IgD-negative memory B cell (primary cell): ENCODE measurements around the gene MYL5. TPM values are rescaled to one million over a fixed set of nuclear protein-coding genes. Genes with fewer than 3 reads are reported as not detected.

Experiments
- H3K27ac Mint-ChIP-seq, 3 donors: one replicate each; pipeline ENCODE4 v1.8.0; 2020 to 2022; ENCODE audit warnings: mild to moderate bottlenecking in 3 of 3, mixed read lengths in 3 of 3, moderate library complexity in 1 of 3
- H3K27me3 Mint-ChIP-seq: one replicate; pipeline ENCODE4 v1.8.0; 2021; ENCODE audit warnings: mixed read lengths
- H3K36me3 Mint-ChIP-seq: one replicate; pipeline ENCODE4 v1.8.0; 2020; ENCODE audit warnings: mild to moderate bottlenecking, mixed read lengths
- H3K4me1 Mint-ChIP-seq, 3 donors: one replicate each; pipeline ENCODE4 v1.8.0; 2020 to 2022; ENCODE audit warnings: mixed read lengths in 3 of 3, mild to moderate bottlenecking in 1 of 3
- H3K4me3 Mint-ChIP-seq, 4 donors: one replicate each; pipeline ENCODE4 v1.8.0; 2020 to 2022; ENCODE audit warnings: mild to moderate bottlenecking in 4 of 4, mixed read lengths in 4 of 4, moderate library complexity in 3 of 4
- H3K9me3 Mint-ChIP-seq, 3 donors: one replicate each; pipeline ENCODE4 v1.8.0; 2020 to 2021; ENCODE audit warnings: mixed read lengths in 3 of 3, mild to moderate bottlenecking in 1 of 3
- polyA plus RNA-seq: library from polyadenylated mRNA; unstranded; fragments of 300-500 nt; fragmentation: Illumina TruSeq; gene quantifications from one replicate; pipeline ENCODE4 v1.2.3, GENCODE V29; 2021

MYL5 gene
- polyA plus RNA-seq, 1 donor from 2014 or later, result 8.3 TPM

DNA sequence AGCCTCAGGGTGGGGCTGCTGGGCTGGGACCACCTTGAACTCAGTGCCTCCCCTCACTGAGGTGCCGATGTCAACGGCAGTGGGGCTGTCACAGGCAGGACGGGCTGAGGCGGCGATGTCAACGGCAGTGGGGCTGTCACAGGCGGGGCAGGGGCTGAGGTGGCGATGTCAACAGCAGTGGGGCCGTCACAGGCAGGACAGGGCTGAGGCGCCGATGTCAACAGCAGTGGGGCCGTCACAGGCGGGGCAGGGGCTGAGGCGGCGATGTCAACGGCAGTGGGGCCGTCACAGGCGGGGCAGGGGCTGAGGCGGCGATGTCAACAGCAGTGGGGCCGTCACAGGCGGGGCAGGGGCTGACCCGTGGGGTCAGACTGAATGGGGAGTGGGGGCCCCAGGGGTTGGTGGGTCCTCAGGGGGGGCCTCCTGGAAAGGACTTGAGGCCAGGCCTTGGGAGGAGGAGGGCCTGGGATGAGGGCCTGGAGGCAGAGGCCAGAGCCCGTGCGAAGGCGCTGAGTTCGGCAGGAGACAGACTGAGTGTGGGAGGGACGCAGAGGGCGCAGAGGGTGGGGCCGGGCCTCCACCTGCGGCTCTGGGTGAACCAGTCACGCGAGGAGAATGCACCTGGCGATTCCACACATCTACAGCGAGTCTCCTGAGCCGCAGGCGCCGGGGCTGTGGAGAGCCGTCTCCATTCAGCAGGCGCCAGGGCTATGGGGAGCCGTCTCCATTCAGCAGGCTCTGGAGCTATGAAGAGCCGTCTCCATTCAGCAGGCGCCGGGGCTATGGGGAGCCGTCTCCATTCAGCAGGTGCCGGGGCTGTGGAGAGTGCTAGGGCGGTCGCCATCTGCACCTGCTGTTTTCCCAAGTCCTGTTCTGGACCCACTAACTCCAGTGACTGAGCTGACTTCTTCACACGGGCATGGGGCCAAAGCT lies 23.1 kb upstream of the MYL5 start:
- H3K27ac Mint-ChIP-seq, result peak overlapping the region in 1 of 3 donors; percentile 53
- H3K9me3 Mint-ChIP-seq, result no peaks in the 10 kb centered on the region
- H3K4me3 Mint-ChIP-seq, result no peak overlapping the region
- H3K27me3 Mint-ChIP-seq, result peaks cover 6% of the 10 kb centered on the region
- H3K36me3 Mint-ChIP-seq, result peaks cover 2% of the 10 kb centered on the region
- no peaks in the 10 kb centered on the region for H3K4me1 Mint-ChIP-seq

DNA sequence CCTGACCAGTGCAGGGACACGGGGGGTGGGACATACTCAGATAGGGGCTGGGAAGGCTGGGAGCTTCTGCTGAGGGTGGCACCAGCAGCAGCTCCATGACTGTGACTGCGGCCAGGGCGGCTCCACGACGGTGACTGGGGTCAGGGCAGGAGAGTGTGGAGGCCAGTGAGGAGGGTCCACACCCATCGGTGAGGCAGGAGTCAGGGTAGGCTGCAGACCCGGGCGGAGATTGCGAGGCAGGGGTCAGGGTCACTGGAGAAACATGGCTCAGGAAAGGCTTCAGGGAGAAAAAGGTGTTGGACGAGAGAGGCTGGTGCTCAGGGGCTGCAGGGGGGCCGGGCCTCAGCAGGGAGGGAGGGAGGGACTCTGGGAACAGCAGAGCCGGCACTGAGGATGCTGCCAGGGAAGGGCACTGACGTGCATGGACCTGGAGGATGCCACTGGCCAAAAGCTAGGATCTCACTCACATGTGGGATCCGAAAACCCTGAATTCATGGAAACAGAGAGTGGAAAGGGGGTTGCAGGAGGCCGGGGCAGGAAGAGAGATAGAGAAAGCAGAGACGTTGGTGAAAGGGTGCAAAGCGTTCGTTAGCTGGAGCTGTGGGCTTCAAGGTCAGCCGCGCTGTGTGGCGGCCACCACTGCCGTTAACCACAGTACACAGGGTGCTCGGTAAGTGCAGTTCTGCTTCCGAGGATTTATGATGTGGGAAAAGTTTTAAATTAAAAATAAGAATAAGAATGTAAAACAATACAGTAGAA lies 22.3 kb upstream of the MYL5 start:
- no peaks in the 10 kb centered on the region for H3K4me1 Mint-ChIP-seq
- peaks cover 3% of the 10 kb centered on the region for H3K27me3 Mint-ChIP-seq
- H3K36me3 Mint-ChIP-seq, result peaks cover 2% of the 10 kb centered on the region
- no peak overlapping the region for H3K27ac Mint-ChIP-seq
- H3K4me3 Mint-ChIP-seq, result no peak overlapping the region
- no peaks in the 10 kb centered on the region for H3K9me3 Mint-ChIP-seq

GRCh38 chr4:653080-653821 lies 21.1 kb upstream of the MYL5 start:
- Mint-ChIP-seq H3K4me1 (no peaks in the 10 kb centered on the region), H3K36me3 (peaks cover 2% of the 10 kb centered on the region), H3K4me3 (peak overlapping the region in 1 of 4 donors; percentile 18), H3K27ac (no peak overlapping the region), H3K27me3 (peaks cover 3% of the 10 kb centered on the region), H3K9me3 (no peaks in the 10 kb centered on the region)

DNA sequence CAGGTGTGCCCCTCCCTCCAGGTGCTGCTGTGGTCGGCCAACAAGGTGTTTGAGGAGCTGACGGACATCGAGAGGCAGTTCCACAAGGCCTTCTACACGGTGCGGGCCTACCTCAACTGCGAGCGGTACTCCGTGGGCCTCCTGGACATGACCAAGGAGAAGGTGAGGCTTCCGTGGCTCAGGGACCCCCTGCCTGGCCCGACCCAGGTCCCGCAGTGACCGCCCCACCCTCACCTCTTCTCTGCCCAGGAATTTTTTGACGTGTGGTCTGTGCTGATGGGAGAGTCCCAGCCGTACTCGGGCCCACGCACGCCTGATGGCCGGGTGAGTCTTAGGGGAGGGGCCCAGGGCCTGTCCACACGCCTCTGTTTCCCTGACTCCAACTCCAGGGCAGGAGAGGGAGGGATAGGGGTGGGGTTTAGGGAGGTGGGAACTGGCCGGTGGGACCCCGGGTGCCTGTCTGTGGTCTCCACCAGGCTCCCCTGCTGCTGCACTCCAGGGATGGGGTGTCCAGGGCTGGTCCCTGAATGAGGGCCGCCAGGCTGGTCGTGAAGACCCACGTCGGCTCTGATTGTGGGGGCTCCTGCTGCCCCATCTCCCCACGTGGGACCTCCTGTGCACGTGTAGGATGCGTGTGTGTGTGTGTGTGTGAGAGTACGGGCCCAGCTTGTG lies 20.4 kb upstream of the MYL5 start:
- Mint-ChIP-seq H3K9me3 (no peaks in the 10 kb centered on the region), H3K4me1 (no peaks in the 10 kb centered on the region), H3K4me3 (no peak overlapping the region), H3K27me3 (peaks cover 3% of the 10 kb centered on the region), H3K27ac (no peak overlapping the region), H3K36me3 (peaks cover 2% of the 10 kb centered on the region)

DNA sequence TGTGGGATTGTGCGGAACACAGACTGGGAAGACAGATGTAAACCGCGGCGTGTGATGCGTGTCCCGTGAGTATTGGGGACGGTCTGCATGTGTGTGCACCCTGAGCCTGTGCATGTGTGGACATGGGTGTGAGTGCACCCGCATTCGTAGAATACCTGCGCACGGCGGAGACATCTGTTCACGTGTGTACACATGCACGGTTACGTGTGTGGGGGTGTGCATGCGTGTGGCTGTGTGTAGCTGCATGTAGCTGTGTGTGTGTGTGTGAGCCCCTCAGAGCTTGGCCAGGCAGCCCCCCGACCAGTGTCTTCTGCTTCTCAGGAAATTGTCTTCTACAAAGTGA lies 19.9 kb upstream of the MYL5 start:
- Mint-ChIP-seq H3K27me3 (peaks cover 3% of the 10 kb centered on the region), H3K36me3 (peaks cover 2% of the 10 kb centered on the region), H3K27ac (no peak overlapping the region), H3K4me3 (no peak overlapping the region), H3K4me1 (no peaks in the 10 kb centered on the region), H3K9me3 (no peaks in the 10 kb centered on the region)

DNA sequence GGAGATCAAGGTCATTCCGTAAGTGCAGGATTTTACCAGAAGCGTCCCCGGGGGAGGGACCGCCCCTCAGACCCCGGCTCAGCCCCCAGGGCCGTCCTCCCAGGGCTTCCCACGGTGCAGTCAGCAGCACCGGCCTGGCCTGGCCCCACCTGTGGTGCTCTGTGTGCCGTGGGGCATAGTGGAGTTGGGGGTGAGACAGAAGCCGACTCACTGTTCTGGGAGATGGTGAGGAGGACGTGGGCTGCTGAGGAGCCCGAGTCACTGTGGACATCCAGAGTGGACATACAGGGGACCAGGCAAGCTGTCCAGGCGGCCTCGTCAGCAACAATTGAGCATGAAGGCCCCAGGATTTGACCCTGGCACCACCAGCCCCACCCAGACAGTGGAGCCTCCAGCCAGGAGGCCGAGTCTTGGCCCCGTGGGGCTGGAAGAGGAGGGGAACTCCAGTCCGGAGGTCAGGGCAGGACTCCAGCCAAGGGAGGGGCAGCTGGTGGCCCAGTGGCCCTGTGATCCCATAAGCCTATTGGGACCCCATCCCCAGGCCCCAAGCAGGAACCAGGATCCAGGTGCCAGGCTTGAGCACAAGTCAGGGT lies 19.4 kb upstream of the MYL5 start:
- no peak overlapping the region for H3K27ac Mint-ChIP-seq
- no peak overlapping the region for H3K4me3 Mint-ChIP-seq
- H3K36me3 Mint-ChIP-seq, result peaks cover 2% of the 10 kb centered on the region
- no peaks in the 10 kb centered on the region for H3K4me1 Mint-ChIP-seq
- no peaks in the 10 kb centered on the region for H3K9me3 Mint-ChIP-seq
- H3K27me3 Mint-ChIP-seq, result peaks cover 3% of the 10 kb centered on the region

- Mint-ChIP-seq H3K4me1 (no peaks in the 10 kb centered on the region), H3K4me3 (no peak overlapping the region)
These were observed 18.7 kb upstream of the MYL5 start for GRCh38 chr4:655464-656151.

GRCh38 chr4:656436-657337 lies 17.7 kb upstream of the MYL5 start:
- H3K27me3 Mint-ChIP-seq, result no peaks in the 10 kb centered on the region
- H3K9me3 Mint-ChIP-seq, result no peaks in the 10 kb centered on the region
- peaks cover 7% of the 10 kb centered on the region for H3K36me3 Mint-ChIP-seq
- H3K4me3 Mint-ChIP-seq, result peak overlapping the region in 1 of 4 donors; percentile 34
- peak overlapping the region in 1 of 3 donors; percentile 50 for H3K27ac Mint-ChIP-seq
- H3K4me1 Mint-ChIP-seq, result no peaks in the 10 kb centered on the region

More at GRCh38 chr4:655464-656151, 18.7 kb upstream of the MYL5 start:
- Mint-ChIP-seq H3K36me3 (peaks cover 2% of the 10 kb centered on the region), H3K9me3 (no peaks in the 10 kb centered on the region), H3K27ac (peak overlapping the region in 1 of 3 donors; percentile 50), H3K27me3 (peaks cover under 1% of the 10 kb centered on the region)

- Mint-ChIP-seq H3K27ac (no peak overlapping the region), H3K9me3 (no peaks in the 10 kb centered on the region), H3K36me3 (peaks cover 7% of the 10 kb centered on the region), H3K4me1 (peaks cover 0 to 2% (median 0%) of the 10 kb centered on the region in 3 donors), H3K27me3 (no peaks in the 10 kb centered on the region), H3K4me3 (no peak overlapping the region)
These were observed 17.0 kb upstream of the MYL5 start for GRCh38 chr4:657338-657833.

GRCh38 chr4:657834-658667 lies 16.3 kb upstream of the MYL5 start:
- peaks cover 0 to 2% (median 0%) of the 10 kb centered on the region in 3 donors for H3K4me1 Mint-ChIP-seq
- no peak overlapping the region for H3K4me3 Mint-ChIP-seq
- no peaks in the 10 kb centered on the region for H3K27me3 Mint-ChIP-seq
- no peaks in the 10 kb centered on the region for H3K9me3 Mint-ChIP-seq
- peaks cover 4% of the 10 kb centered on the region for H3K36me3 Mint-ChIP-seq
- H3K27ac Mint-ChIP-seq, result no peak overlapping the region

DNA sequence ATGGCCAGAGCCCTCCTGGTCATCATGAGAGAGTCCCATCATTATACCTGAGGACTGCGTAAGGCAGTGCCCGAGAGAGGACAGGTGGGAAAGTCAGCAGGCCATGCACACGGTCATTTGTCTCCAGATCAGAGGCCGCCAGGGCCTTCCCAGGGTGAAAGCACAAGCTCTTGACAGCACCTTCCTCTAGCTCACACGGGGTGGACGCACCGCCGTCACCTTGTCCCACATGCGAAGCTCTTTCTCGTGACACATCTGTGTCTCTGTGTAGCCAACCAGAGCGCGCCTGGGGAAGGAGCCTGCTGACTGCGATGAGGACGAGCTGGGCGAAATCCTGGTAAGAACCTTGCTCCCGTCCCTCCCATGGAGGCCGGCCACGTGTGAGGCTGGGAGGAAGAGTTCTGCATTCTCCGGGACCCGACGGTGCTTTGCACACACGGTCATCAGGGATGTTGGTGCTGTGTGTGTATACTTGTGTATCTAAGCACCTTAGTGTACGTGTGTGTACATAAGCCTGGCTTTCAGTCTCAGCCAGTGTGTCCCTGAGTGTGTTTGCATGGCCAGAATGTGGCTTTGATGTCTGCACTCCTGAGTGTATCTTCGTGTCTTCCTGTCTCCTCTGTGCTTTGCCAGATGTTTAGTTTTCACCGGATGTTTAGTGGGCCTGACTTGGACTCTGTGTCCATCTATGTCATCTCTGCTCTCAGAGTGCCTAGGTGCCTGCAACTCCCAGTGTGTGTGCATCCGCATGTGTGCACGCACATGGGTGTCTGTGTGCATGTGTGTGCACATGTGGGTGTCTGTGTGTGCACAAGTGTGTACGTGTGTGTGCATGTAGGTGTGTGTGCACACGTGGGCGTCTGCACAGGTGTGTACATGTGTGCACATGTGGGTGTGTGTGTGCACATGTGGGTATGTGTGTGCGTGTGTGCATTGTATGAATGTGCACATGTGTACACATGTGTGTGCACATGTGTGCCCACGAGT lies 15.4 kb upstream of the MYL5 start:
- Mint-ChIP-seq H3K4me3 (no peak overlapping the region), H3K27me3 (no peaks in the 10 kb centered on the region), H3K4me1 (peaks cover 0 to 3% (median 0%) of the 10 kb centered on the region in 3 donors), H3K27ac (no peak overlapping the region), H3K36me3 (peaks cover 4% of the 10 kb centered on the region), H3K9me3 (no peaks in the 10 kb centered on the region)
